ENCODE results near the gene GFY.
"Not testable (repeated sequence)": the region's sequence is repeated elsewhere in the genome, so short reads cannot be mapped to it uniquely, and the experiment has no call there.

GRCh38 chr19:49444100-49444700, 19.0 kb downstream of the GFY start:
- not testable (repeated sequence) for TF ChIP-seq CTCF, POLR2A (IDR thresholded peaks at IDR 0.05)
